Liver (tissue), 5 donors: ENCODE data around the gene CYB561. TPM values are rescaled to one million over a fixed set of nuclear protein-coding genes. Genes with fewer than 3 reads are reported as not detected.

ENCODE experiments used
- polyA plus RNA-seq, 2 donors: library from polyadenylated mRNA; stranded (reverse) in 1 of 2; unstranded in 1 of 2; fragments of 200-250 nt in 1 of 2; fragments of >200 nt in 1 of 2; fragmentation: Nextera tagmentation in 1 of 2; extraction: Ambion mirVana in 1 of 2; gene quantifications; one replicate each; pipeline versions ENCODE4 v1.2.1 to v1.2.3, GENCODE V29; 2013 to 2015
- small RNA-seq: library from RNA; depleted of rRNA; stranded (forward); fragments of <200 nt; gene quantifications from one replicate; pipeline ENCODE3, GENCODE V24; 2014
- total RNA-seq, 2 donors: library from RNA; depleted of rRNA; stranded (reverse); fragments of >200 nt; gene quantifications; one replicate each; pipeline ENCODE4 v1.2.3, GENCODE V29; 2014
- donor health status: healthy.
- donor health status: healthy.
- donor health status: healthy.

CYB561 gene
- total and polyA plus RNA-seq, 4 donors = 0.93 to 18.5 (median 12.9) TPM

Small RNAs within 50 kb of the gene (small RNA-seq; reads per million reads assigned to genes)
- gene AC005828.6 = not detected

Other genes starting within 250 kb of the CYB561 start
- 1 to 10 TPM; 2.1 to 6.9 TPM for gene ACE, start 30.8 kb upstream of the CYB561 start, total RNA-seq
- 1 to 10 TPM; 1.1 to 2.7 TPM for gene ACE, start 30.8 kb upstream of the CYB561 start, polyA plus RNA-seq
- gene KCNH6, start 77.1 kb upstream of the CYB561 start, total RNA-seq = under 1 TPM in 1 of 2 donors, not detected in 1; 0.09 TPM
- gene KCNH6, start 77.1 kb upstream of the CYB561 start, polyA plus RNA-seq = not detected
- 10 to 100 TPM; 14.4 to 24.0 TPM for gene DCAF7, start 104.2 kb upstream of the CYB561 start, total RNA-seq
- 10 to 100 TPM; 13.2 to 15.6 TPM for gene DCAF7, start 104.2 kb upstream of the CYB561 start, polyA plus RNA-seq
- 10 to 100 TPM; 14.3 to 33.2 TPM for gene TACO1, start 154.6 kb upstream of the CYB561 start, total RNA-seq
- gene TACO1, start 154.6 kb upstream of the CYB561 start, polyA plus RNA-seq = 10 to 100 TPM; 50.1 to 55.8 TPM
- gene MAP3K3, start 176.1 kb upstream of the CYB561 start, total RNA-seq = 10 to 100 TPM; 12.8 to 28.7 TPM
- 1 to 10 TPM; 3.9 to 9.1 TPM for gene MAP3K3, start 176.1 kb upstream of the CYB561 start, polyA plus RNA-seq